HT-29 (cell line): ENCODE results near the gene MAG. TPM values are rescaled to one million over a fixed set of nuclear protein-coding genes. Genes with fewer than 3 reads are reported as not detected.

ENCODE experiments used
- DNase-seq: peaks from one replicate; pipeline ENCODE4 v3.0.0-alpha.2; 2015; ENCODE audit warnings: low spot score
- total RNA-seq: library from RNA; depleted of rRNA; stranded (reverse); fragments of >200 nt; shearing (Covaris generic); gene quantifications from 2 replicates; pipeline ENCODE4 v1.2.3, GENCODE V29; 2014; rRNA removed

MAG gene
- not detected in 2 replicates for total RNA-seq

GRCh38 chr19:35291916-35292315, at the start of gene MAG:
Gene MAG (plus strand): TSS chr19:35292161. CDS start chr19:35295409, 3,248 bp downstream.
- DNase-seq, result no peak

GRCh38 chr19:35246466-35247092, 45.4 kb upstream of the MAG start:
- no peak for DNase-seq

GRCh38 chr19:35247526-35248309, 44.2 kb upstream of the MAG start:
- DNase-seq, result peak; percentile 99

- peak; percentile 99 for DNase-seq
These were observed 43.4 kb upstream of the MAG start, which contains the start of gene LSR for GRCh38 chr19:35248310-35249145. Gene LSR (plus strand): TSS chr19:35249002. CDS start chr19:35249023, 21 bp downstream.

- peak; percentile 62 for DNase-seq
These were observed 42.7 kb upstream of the MAG start for GRCh38 chr19:35249146-35249847.

GRCh38 chr19:35249848-35250711, 41.9 kb upstream of the MAG start:
- peak; percentile 26 for DNase-seq

- DNase-seq, result no peak
These were observed 40.5 kb upstream of the MAG start for GRCh38 chr19:35251456-35251855.

- DNase-seq, result no peak
These were observed 38.4 kb upstream of the MAG start for GRCh38 chr19:35253316-35254286.

- DNase-seq, result no peak
These were observed 37.3 kb upstream of the MAG start for GRCh38 chr19:35254341-35255297.

- no peak for DNase-seq
These were observed 35.4 kb upstream of the MAG start for GRCh38 chr19:35256566-35256965.

- no peak for DNase-seq
These were observed 34.9 kb upstream of the MAG start for GRCh38 chr19:35257113-35257461.

GRCh38 chr19:35260694-35261304, 31.2 kb upstream of the MAG start:
- DNase-seq, result no peak

- no peak for DNase-seq
These were observed 30.4 kb upstream of the MAG start for GRCh38 chr19:35261356-35262100.

GRCh38 chr19:35262101-35262761, 29.7 kb upstream of the MAG start:
- DNase-seq, result no peak

GRCh38 chr19:35264268-35265125, 27.5 kb upstream of the MAG start:
- peak; percentile 19 for DNase-seq
